ENCODE results near the gene N4BP2L1.
"Not testable (repeated sequence)": the region's sequence is repeated elsewhere in the genome, so short reads cannot be mapped to it uniquely, and the experiment has no call there.

N4BP2L1 gene

DNA sequence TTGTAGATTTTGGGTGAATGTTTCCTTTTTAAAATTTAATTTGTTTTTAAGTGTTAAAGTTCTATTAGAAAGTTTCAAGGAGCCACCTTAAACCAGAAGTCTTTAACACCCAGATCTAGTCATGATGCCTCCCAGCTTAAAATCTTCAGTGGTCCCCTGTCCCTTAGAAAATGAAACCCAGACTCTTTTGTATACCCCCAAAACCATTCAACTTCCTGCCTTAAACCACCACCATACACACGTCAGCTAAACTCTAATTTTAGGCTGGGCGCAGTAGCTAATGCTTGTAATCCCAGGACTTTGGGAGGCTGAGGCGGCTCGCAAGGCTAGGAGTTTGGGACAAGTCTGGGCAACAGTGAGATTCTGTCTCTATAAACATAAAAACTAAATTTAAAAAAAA is 37.9 kb downstream of the N4BP2L1 start:
- DNase-seq (ENCODE audit: low read depth) = no peak

DNA sequence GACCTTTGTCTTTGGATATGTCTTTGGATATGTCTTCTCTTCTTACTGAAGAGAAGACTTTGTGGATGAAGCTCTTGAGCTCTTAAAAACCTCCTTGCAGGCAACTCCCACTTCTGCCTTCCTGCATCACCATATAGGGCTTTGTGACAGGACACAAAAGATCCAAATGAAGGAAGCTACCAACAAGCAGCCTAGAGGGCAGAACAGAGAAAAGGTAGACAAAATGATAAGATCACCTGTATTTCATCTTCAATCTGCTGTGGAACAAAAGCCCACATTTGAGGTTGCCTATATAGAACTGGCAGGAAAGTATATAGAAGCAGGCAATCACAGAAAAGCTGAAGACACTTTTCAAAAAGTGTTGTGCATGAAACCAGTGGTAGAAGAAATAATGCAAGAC is 42.5 kb downstream of the N4BP2L1 start:
- DNase-seq (ENCODE audit: low read depth) = no peak

DNA sequence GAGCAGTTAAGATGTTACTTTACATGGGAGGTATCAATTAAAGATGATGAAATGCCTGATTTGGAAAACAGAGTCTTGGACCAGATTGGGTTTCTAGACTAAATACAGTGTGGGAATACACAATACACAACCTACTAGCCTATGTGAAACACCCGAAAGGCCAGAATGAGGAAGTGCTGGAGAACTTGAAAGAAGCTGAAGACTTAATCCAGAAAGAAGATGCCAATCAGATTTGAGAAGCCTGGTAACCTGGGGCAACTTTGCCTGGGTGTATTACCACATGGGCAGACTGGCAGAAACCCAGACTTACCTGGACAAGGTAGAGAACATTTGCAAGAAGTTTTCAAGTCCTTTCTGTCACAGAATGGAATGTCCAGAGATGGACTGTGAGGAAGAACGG is 43.2 kb downstream of the N4BP2L1 start:
- no peak for DNase-seq (ENCODE audit: low read depth)

DNA sequence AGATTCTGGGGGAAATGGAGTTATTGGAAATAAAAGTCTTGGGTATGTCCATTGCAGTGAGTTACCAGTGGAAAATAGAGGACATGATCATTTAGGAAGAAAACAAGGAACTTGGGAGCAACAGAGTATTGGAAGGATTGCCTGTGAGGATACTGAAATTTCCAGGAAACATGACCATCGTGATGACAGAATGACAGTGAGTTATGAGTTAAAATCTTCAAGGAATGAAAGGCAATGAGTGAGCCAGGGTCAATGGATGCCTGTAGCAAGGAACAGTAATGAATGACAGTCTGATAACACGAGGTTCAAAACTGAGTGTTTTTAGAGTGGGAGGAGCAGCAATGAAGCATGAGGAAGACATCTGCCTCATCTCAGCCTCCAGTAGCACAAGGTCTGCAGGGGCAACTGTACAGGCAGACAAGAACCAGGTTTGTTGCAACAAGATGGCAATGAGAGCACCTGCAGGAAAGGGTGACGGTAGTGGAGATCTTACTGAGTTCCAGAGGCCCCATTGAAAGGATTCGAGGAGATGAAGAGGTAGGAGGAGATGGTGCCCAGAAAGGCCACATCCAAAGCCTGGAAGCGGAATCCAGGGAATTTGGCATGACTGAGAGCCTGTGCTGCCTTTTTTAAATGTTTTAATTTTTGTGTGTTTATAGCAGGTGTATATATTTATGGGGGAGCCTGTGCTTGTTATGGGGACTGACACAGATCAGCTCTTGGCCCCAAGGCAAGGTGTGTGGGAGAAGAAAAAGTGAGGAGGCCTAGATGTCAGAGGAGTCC is 43.9 kb downstream of the N4BP2L1 start:
- DNase-seq (ENCODE audit: low read depth) = no peak

DNA sequence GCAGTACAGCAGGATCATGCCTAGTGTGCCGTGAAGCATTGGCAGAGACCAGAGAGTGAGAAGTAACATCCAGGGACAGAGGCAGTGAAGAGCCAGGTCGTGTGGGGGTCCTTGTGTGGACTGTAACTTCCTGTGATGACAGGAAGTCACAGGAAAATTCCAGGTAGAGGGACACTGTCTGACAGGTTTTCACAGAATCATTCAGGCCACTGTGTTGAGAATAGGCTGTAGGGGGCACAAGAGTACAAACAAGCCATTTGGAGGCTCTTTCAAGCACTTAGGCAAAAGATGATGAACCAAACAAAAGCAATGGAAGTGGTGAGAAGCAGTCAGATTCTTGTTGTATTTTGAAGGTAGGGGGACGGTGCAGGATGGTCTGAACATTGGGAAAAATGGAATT is 46.4 kb downstream of the N4BP2L1 start:
- DNase-seq (ENCODE audit: low read depth) = no peak

DNA sequence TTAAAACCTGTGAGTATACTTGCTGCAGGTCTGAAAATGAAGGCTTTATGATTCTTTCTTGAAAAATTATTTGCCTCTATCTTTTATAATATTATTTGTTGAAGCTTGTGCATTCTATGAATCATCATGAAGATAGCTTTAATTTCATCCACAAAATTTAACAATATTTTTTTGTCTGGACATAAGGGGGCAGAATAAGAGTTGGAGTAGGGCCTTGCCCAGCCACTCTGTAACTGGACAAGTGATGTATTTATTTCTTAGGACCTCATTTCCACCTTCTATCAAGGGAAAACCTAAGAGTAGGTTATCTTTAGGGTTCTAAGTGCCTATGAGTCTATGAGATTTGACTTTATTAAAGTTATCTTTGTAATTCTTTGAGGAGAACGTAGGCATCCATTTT is 49.9 kb downstream of the N4BP2L1 start:
- no peak for DNase-seq (ENCODE audit: low read depth)

DNA sequence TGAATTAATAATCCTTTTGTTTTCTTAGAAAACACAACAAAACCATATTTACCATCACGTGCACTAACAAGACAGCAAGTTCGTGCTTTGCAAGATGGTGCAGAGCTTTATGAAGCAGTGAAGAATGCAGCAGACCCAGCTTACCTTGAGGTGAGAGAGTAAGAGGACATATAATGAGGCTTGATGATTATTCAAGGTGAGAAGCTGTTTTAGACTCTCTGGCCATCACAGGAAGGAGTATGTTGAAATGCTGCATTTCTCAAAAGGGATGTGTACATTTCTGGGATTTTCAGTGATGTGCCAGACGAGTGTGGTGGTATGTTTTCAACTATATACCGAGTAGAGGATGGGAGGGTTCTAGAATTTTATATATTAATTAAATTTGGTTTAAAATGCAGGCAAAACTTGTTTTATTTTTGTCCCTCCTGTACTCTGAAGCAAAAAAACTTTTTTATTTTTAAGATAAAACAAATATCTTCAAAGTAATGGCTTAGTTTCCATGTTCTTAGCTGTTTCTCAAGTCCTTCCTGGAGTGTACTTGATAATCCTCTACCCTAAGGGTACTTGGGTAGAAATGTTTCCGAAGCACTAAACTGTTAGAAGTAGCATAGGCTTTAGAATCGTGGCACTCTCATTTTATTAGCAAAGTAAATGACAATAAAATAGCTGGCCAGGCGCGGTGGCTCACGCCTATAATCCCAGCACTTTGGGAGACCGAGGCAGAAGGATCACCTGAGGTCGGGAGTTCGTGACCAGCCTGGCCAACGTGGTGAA is 51.1 kb downstream of the N4BP2L1 start:
- DNase-seq (ENCODE audit: low read depth) = no peak

DNA sequence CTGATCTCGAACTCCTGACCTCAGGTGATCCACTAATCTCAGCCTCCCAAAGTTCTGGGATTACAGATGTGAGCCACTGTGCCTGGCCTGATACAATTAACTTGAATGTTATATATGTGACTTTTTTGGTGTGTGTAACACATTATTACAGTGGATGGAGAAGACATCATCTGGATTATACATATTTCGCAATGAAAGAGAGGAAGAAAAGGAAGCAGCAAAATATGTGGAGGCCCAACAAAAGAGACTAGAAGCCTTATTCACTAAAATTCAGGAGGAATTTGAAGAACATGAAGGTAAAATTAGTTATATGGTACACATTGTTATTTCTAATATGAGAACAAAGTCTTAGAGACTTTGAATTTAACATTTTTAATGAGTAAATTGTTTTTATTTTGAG is 57.1 kb downstream of the N4BP2L1 start:
- no peak for DNase-seq (ENCODE audit: low read depth)

DNA sequence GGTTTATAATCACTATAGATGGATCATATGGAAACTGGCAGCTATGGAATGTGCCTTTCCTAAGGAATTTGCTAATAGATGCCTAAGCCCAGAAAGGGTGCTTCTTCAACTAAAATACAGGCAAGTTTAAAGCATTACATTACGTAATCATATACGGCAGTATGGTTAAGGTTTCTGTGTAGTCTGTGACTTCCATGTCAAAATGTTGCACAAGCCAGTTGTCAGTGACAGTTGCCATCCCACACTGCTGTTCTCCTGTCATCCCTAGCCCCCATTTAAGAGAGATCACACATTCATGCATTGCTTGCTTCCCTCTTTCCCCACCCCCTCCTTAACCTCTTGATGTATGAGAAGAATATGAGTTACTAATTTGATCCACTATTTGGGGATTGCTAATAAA is 65.4 kb downstream of the N4BP2L1 start:
- no peak for DNase-seq (ENCODE audit: low read depth)

DNA sequence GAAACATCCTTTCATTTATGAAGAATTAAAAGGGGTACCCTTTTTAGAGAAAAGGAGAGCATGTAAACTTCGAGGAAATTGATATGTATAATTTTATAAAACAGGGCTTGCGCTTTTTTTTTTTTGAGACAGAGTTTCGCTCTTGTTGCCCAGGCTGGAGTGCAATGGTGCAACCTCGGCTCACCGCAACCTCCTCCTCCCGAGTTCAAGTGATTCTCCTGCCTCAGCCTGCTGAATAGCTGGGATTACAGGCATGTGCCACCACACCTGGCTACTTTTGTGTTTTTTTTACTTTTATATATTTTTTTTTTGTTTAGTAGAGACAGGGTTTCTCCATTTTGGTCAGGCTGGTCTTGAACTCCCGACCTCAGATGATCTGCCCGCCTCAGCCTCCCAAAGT is 72.0 kb downstream of the N4BP2L1 start:
- not testable (repeated sequence) for DNase-seq (ENCODE audit: low read depth)

DNA sequence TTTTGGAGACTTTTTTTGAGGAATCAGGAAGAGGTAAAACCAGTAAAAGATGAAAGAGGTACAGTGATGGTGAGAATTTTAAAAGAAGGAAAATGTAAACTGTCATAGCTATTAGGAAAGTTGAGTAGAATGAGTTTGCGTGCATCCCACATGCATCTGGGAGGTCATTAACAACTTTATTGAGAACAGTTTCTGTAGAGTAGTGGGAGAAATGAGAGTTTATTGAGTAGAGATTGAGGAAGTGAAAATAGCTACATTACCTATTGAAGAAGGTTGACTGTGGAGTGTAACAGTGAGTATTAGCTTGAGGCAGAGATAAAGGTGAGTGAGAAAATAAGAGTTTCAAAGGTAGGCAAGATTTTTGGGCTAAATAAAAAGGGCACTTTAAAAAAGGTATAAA is 73.9 kb downstream of the N4BP2L1 start:
- no peak for DNase-seq (ENCODE audit: low read depth)

DNA sequence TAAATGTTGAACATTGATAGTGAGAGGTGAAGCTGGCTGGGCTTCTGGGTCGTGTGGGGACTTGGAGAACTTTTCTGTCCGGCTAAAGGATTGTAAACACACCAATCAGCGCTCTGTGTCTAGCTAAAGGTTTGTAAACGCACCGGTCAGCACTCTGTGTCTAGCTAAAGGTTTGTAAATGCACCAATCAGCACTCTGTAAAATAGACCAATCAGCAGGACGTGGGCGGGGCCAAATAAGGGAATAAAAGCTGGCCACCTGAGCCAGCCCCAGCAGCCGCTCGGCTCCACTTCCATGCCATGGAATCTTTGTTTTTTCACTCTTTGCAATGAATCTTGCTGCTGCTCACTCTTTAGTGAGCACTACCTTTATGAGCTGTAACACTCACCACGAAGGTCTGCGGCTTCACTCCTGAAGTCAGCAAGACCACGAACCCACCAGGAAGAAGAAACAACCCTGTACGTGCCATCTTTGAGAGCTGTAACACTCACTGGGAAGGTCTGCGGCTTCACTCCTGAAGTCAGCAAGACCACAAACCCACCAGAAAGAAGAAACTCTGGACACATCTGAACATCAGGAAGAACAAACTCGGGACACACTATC is 77.0 kb downstream of the N4BP2L1 start:
- DNase-seq (ENCODE audit: low read depth) = not testable (repeated sequence)

All from activated T-cell treated with anti-CD3 and anti-CD28 coated beads for 1 hour (primary cell).